Duodenal mucosa (tissue), 2 donors: ENCODE data around the gene KIF5B.
"Not testable (repeated sequence)": the region's sequence is repeated elsewhere in the genome, so short reads cannot be mapped to it uniquely, and the experiment has no call there.

ENCODE experiments used
- H3K27ac ChIP-seq: one replicate; pipeline ENCODE4 v1.7.0; 2013; ENCODE audit warnings: low read depth, low read length
- H3K27me3 ChIP-seq, 2 donors: one replicate each; pipeline ENCODE4 v1.7.0; 2013; ENCODE audit warnings: low read length in 2 of 2, control low read depth in 1 of 2; ENCODE audit not compliant: insufficient read depth in 2 of 2, control insufficient read depth in 1 of 2
- H3K36me3 ChIP-seq, 2 donors: one replicate each; pipeline ENCODE4 v1.7.0; 2013; ENCODE audit warnings: low read length in 2 of 2, control low read depth in 1 of 2; ENCODE audit not compliant: insufficient read depth in 2 of 2, control insufficient read depth in 1 of 2
- H3K4me1 ChIP-seq, 2 donors: one replicate each; pipeline ENCODE4 v1.7.0; 2013; ENCODE audit warnings: low read length in 2 of 2, control low read depth in 1 of 2; ENCODE audit not compliant: insufficient read depth in 2 of 2, control insufficient read depth in 1 of 2
- H3K4me3 ChIP-seq, 2 donors: one replicate each; pipeline ENCODE4 v1.7.0; 2013; ENCODE audit warnings: low read length in 2 of 2, low read depth in 1 of 2
- H3K9ac ChIP-seq, 2 donors: one replicate each; pipeline ENCODE4 v1.7.0; 2013; ENCODE audit warnings: low read length in 2 of 2, low read depth in 1 of 2
- H3K9me3 ChIP-seq, 2 donors: one replicate each; pipeline ENCODE4 v1.7.0; 2013; ENCODE audit warnings: low read length in 2 of 2, control low read depth in 1 of 2; ENCODE audit not compliant: control insufficient read depth in 1 of 2

KIF5B gene

GRCh38 chr10:32047881-32048280 lies 8.3 kb downstream of the KIF5B start:
- H3K9ac ChIP-seq: no peak overlapping the region
- H3K4me3 ChIP-seq: no peak overlapping the region
- H3K36me3 ChIP-seq: peaks cover 21 to 44% of the 10 kb centered on the region in 2 donors
- H3K27me3 ChIP-seq: no peaks in the 10 kb centered on the region
- no peak overlapping the region for H3K27ac ChIP-seq
- H3K4me1 ChIP-seq: peaks cover 38 to 40% of the 10 kb centered on the region in 2 donors
- H3K9me3 ChIP-seq: no peaks in the 10 kb centered on the region

DNA sequence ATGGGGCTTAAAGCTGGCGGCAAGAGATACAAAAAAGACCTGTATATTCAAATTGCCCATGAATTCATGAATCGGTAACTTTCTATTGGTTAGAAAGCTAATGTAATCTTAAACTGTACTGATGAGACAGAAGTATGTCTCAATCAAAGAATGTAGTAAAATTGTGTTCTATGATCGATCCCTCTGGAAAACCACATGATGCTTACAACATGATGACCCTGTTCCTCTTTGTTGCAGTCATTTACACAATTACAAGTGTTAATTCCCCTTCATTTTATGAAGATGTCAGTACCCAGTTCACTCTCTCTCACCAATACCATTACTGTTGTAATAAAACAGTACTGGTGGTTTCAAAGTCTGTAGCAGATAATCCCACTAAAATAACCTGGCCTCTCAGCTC lies 10.1 kb downstream of the KIF5B start:
- Histone ChIP-seq H3K27ac (no peak overlapping the region), H3K27me3 (no peaks in the 10 kb centered on the region), H3K36me3 (peaks cover 21 to 44% of the 10 kb centered on the region in 2 donors), H3K4me3 (no peak overlapping the region), H3K4me1 (peaks cover 41% of the 10 kb centered on the region in 2 donors), H3K9ac (no peak overlapping the region), H3K9me3 (no peaks in the 10 kb centered on the region)

GRCh38 chr10:32042730-32043129 lies 13.5 kb downstream of the KIF5B start:
- peaks cover 17 to 50% of the 10 kb centered on the region in 2 donors for H3K36me3 ChIP-seq
- peaks cover 34 to 40% of the 10 kb centered on the region in 2 donors for H3K4me1 ChIP-seq
- H3K27me3 ChIP-seq, H3K27ac ChIP-seq, H3K4me3 ChIP-seq, H3K9me3 ChIP-seq, H3K9ac ChIP-seq: not testable (repeated sequence)

- Histone ChIP-seq H3K27ac (no peak overlapping the region), H3K4me3 (no peak overlapping the region), H3K9me3 (no peaks in the 10 kb centered on the region), H3K27me3 (no peaks in the 10 kb centered on the region), H3K4me1 (peaks cover 34 to 40% of the 10 kb centered on the region in 2 donors), H3K9ac (no peak overlapping the region), H3K36me3 (peaks cover 17 to 50% of the 10 kb centered on the region in 2 donors)
Measured at GRCh38 chr10:32041290-32042028, 14.8 kb downstream of the KIF5B start.

GRCh38 chr10:32039734-32040133 lies 16.5 kb downstream of the KIF5B start:
- H3K27me3 ChIP-seq: no peaks in the 10 kb centered on the region
- H3K36me3 ChIP-seq: peaks cover 20 to 53% of the 10 kb centered on the region in 2 donors
- no peaks in the 10 kb centered on the region for H3K9me3 ChIP-seq
- no peak overlapping the region for H3K4me3 ChIP-seq
- peaks cover 34 to 40% of the 10 kb centered on the region in 2 donors for H3K4me1 ChIP-seq
- H3K27ac ChIP-seq: no peak overlapping the region
- no peak overlapping the region for H3K9ac ChIP-seq

GRCh38 chr10:32038777-32039176 lies 17.4 kb downstream of the KIF5B start:
- Histone ChIP-seq H3K36me3 (peaks cover 16 to 53% of the 10 kb centered on the region in 2 donors), H3K4me3 (no peak overlapping the region), H3K27me3 (no peaks in the 10 kb centered on the region), H3K27ac (no peak overlapping the region), H3K9me3 (no peaks in the 10 kb centered on the region), H3K4me1 (peaks cover 30 to 31% of the 10 kb centered on the region in 2 donors), H3K9ac (no peak overlapping the region)

DNA sequence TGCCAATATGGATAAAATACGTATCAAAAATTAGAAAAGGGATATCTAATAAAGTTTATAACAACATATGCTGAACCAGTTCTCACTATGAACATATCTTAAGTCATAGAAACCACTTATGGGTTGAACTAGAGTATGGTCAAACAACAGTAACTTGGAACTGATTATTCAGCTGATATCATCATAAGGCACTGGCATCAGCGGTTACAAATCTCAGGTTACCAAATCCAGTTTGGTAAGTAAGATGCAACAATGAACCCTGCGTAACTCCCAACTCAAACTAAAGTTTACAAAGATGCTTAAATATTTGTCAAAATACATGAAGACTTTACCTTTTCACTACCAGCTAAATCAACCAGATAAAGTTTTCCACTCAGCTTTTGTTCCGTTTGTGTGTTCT lies 19.3 kb downstream of the KIF5B start:
- H3K36me3 ChIP-seq: peaks cover 29 to 66% of the 10 kb centered on the region in 2 donors

GRCh38 chr10:32035038-32035437 lies 21.2 kb downstream of the KIF5B start:
- H3K9ac ChIP-seq: no peak overlapping the region
- H3K9me3 ChIP-seq: no peaks in the 10 kb centered on the region
- no peaks in the 10 kb centered on the region for H3K27me3 ChIP-seq
- H3K27ac ChIP-seq: no peak overlapping the region
- no peak overlapping the region for H3K4me3 ChIP-seq
- peaks cover 36 to 83% of the 10 kb centered on the region in 2 donors for H3K36me3 ChIP-seq
- peaks cover 0 to 6% of the 10 kb centered on the region in 2 donors for H3K4me1 ChIP-seq

More for the DNA sequence above, 19.3 kb downstream of the KIF5B start:
- Histone ChIP-seq H3K4me3 (no peak overlapping the region), H3K9ac (no peak overlapping the region), H3K4me1 (peaks cover 17 to 18% of the 10 kb centered on the region in 2 donors), H3K27me3 (no peaks in the 10 kb centered on the region), H3K27ac (no peak overlapping the region), H3K9me3 (no peaks in the 10 kb centered on the region)

DNA sequence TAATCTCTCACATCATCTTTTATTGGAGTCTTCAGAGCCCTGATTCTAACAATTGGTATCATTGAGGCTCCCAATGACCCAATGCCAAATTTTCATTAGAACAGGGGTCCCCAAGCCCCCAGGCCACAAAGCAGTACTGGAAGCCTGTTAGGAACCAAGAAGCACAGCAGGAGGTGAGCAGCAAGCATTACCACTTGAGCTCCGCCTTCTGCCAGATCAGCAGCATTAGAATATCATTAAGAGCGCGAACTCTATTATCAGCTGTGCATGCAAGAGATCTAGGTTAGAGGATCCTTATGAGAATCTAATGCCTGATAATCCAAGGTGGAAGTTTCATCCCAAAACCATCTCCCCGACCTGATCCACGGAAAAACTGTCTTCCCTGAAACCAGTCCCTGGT lies 23.1 kb downstream of the KIF5B start:
- Histone ChIP-seq H3K36me3 (peaks cover 44 to 95% of the 10 kb centered on the region in 2 donors), H3K9ac (no peak overlapping the region), H3K9me3 (no peaks in the 10 kb centered on the region), H3K4me1 (no peaks in the 10 kb centered on the region), H3K27me3 (no peaks in the 10 kb centered on the region), H3K27ac (no peak overlapping the region), H3K4me3 (no peak overlapping the region)

DNA sequence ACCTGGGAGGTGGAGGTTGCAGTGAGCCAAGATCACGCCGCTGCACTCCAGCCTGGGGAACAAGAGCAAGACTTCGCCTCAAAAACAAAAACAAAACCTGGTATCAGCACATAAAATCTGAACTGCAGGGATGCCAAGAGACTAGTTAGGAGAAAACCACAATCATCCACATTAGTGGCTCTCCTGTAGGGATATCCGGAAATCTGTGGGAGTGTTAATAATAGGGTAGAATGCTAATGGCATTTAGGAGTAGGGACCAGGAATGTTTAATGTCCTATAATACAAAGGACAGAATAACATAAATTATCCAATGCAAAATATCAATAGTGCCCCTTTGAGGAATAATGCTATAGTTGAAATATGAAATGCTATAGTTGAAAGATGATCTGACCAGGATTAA lies 24.3 kb downstream of the KIF5B start:
- H3K27me3 ChIP-seq: no peaks in the 10 kb centered on the region
- H3K36me3 ChIP-seq: peaks cover 39 to 97% of the 10 kb centered on the region in 2 donors
- no peaks in the 10 kb centered on the region for H3K9me3 ChIP-seq
- no peaks in the 10 kb centered on the region for H3K4me1 ChIP-seq
- no peak overlapping the region for H3K9ac ChIP-seq
- H3K27ac ChIP-seq: no peak overlapping the region
- H3K4me3 ChIP-seq: no peak overlapping the region
